Measurements from ENCODE around the gene SNRNP48.

DNA sequence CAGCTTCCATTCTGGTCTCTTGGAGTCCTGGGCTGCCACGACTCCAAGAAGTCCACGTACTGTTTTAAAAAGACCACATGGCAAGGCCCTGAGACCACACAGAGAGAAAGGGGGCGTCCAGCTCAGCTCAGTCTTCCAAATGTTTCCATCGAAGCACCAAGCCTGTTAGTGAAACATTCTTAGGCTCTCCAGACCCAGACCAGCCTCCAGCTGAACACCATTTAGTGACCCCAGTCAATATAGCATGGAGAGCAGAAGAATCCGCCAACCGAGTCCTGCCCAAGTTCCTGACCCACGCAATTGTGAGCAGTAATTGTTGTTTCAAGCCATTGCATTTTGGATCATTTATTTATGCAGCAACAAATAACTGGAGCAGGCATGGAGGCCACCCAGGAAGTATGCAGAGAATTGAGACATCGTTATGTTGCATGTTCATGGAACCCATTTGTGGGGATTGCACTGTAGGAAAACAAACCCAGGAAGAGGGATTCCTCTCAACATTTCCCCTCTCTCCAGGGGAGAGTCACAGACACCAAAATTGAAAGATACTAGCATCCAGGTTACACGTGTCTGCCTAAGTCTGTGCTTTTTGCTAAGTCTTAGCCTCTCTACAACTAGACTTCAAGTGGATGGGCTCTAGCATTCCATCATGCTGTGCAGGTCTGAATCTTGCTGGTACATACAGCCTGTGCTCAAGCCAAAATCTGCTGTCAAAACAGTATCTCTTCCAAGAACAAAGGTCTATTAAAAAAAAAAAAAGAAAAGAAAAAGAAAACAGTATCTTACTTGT lies 42.7 kb downstream of the SNRNP48 start:
- TF ChIP-seq, protein P1, sequence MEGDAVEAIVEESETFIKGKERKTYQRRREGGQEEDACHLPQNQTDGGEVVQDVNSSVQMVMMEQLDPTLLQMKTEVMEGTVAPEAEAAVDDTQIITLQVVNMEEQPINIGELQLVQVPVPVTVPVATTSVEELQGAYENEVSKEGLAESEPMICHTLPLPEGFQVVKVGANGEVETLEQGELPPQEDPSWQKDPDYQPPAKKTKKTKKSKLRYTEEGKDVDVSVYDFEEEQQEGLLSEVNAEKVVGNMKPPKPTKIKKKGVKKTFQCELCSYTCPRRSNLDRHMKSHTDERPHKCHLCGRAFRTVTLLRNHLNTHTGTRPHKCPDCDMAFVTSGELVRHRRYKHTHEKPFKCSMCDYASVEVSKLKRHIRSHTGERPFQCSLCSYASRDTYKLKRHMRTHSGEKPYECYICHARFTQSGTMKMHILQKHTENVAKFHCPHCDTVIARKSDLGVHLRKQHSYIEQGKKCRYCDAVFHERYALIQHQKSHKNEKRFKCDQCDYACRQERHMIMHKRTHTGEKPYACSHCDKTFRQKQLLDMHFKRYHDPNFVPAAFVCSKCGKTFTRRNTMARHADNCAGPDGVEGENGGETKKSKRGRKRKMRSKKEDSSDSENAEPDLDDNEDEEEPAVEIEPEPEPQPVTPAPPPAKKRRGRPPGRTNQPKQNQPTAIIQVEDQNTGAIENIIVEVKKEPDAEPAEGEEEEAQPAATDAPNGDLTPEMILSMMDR (IDR thresholded peaks at IDR 0.05 in 4 of 5, conservative IDR thresholded peaks at IDR 0.05 in 1 of 5): no peak
- TF ChIP-seq POLR2A (IDR thresholded peaks at IDR 0.05): no peak

Data from gastrocnemius medialis (tissue), 4 donors.